ENCODE measurements around the gene ZDHHC13. TPM values are rescaled to one million over a fixed set of nuclear protein-coding genes. Genes with fewer than 3 reads are reported as not detected.

Gene ZDHHC13
- total and polyA plus RNA-seq, 3 donors from 2014 or later, result 16.3 to 32.6 (median 17.2) TPM

GRCh38 chr11:19199048-19199447 is 82.1 kb downstream of the ZDHHC13 start:
- Histone ChIP-seq H3K27ac (no peak overlapping the region), H3K9me3 (no peaks in the 10 kb centered on the region), H3K27me3 (no peaks in the 10 kb centered on the region), H3K36me3 (ENCODE audit: low read depth, missing control alignments) (no peaks in the 10 kb centered on the region), H3K4me3 (no peak overlapping the region), H3K4me1 (no peaks in the 10 kb centered on the region)
- 80 to 93% methylated on average over 5 to 7 of the region's 7 CpGs for WGBS, 2 donors
- TF ChIP-seq POLR2A (IDR thresholded peaks at IDR 0.05) (no peak), CTCF (IDR thresholded peaks at IDR 0.05) (no peak)
- no peak for DNase-seq
- intact Hi-C loops (cut with DNase I; ENCODE audit: low total_unique reads), result no loop called here

- Histone ChIP-seq H3K4me1 (no peaks in the 10 kb centered on the region), H3K9me3 (no peaks in the 10 kb centered on the region), H3K27me3 (no peaks in the 10 kb centered on the region), H3K36me3 (ENCODE audit: low read depth, missing control alignments) (no peaks in the 10 kb centered on the region), H3K4me3 (no peak overlapping the region), H3K27ac (no peak overlapping the region)
- DNase-seq, result no peak
- intact Hi-C loops (cut with DNase I; ENCODE audit: low total_unique reads), result no loop called here
- TF ChIP-seq POLR2A (IDR thresholded peaks at IDR 0.05), result no peak
- 35 to 54% methylated on average over 3 of the region's 3 CpGs for WGBS, 2 donors
Measured at GRCh38 chr11:19199771-19200170, 82.8 kb downstream of the ZDHHC13 start.

- Histone ChIP-seq H3K9me3 (no peaks in the 10 kb centered on the region), H3K4me3 (no peak overlapping the region), H3K27me3 (no peaks in the 10 kb centered on the region), H3K27ac (no peak overlapping the region), H3K36me3 (ENCODE audit: low read depth, missing control alignments) (no peaks in the 10 kb centered on the region), H3K4me1 (no peaks in the 10 kb centered on the region)
- TF ChIP-seq CTCF (IDR thresholded peaks at IDR 0.05), result no peak
- no peak for TF ChIP-seq POLR2A (IDR thresholded peaks at IDR 0.05)
- intact Hi-C loops (cut with DNase I; ENCODE audit: low total_unique reads), result no loop called here
- 47 to 49% methylated on average over 6 of the region's 6 CpGs for WGBS, 2 donors
- DNase-seq, result no peak
Measured at GRCh38 chr11:19200410-19201201, 83.6 kb downstream of the ZDHHC13 start.

GRCh38 chr11:19201737-19202605 is 85.0 kb downstream of the ZDHHC13 start, which contains the start of gene CSRP3:
Gene CSRP3, minus strand, starts transcription at chr11:19201983. Its CDS starts 9,535 bp downstream, at chr11:19192448.
- intact Hi-C loops (cut with DNase I; ENCODE audit: low total_unique reads), result no loop called here
- TF ChIP-seq POLR2A (IDR thresholded peaks at IDR 0.05), result no peak
- no peaks in the 10 kb centered on the region for H3K9me3 ChIP-seq
- no peaks in the 10 kb centered on the region for H3K27me3 ChIP-seq
- no peaks in the 10 kb centered on the region for H3K36me3 ChIP-seq (ENCODE audit: low read depth, missing control alignments)
- no peak within 1 kb of the TSS for H3K4me3 ChIP-seq
- no peak for DNase-seq
- no peak within 1 kb of the TSS for H3K27ac ChIP-seq
- H3K4me1 ChIP-seq, result no peaks in the 10 kb centered on the region
- WGBS, 2 donors, result 84 to 85% methylated on average over 7 of the region's 7 CpGs

- no peaks in the 10 kb centered on the region for H3K27me3 ChIP-seq
- intact Hi-C loops (cut with DNase I; ENCODE audit: low total_unique reads), result no loop called here
- no peaks in the 10 kb centered on the region for H3K36me3 ChIP-seq (ENCODE audit: low read depth, missing control alignments)
- 91 to 96% methylated on average over 5 of the region's 5 CpGs for WGBS, 2 donors
- TF ChIP-seq POLR2A (IDR thresholded peaks at IDR 0.05) (no peak), CTCF (IDR thresholded peaks at IDR 0.05) (no peak)
- no peaks in the 10 kb centered on the region for H3K4me1 ChIP-seq
- no peak for DNase-seq
- H3K4me3 ChIP-seq, result no peak overlapping the region
- no peak overlapping the region for H3K27ac ChIP-seq
- H3K9me3 ChIP-seq, result no peaks in the 10 kb centered on the region
Measured at GRCh38 chr11:19204836-19205235, 87.9 kb downstream of the ZDHHC13 start.

Data from testis (tissue), 3 donors.